T follicular helper cell (primary cell): ENCODE data around the gene PKD1L1.
"Not testable (repeated sequence)": the region's sequence is repeated elsewhere in the genome, so short reads cannot be mapped to it uniquely, and the experiment has no call there.

ENCODE experiments used
- DNase-seq: peaks from one replicate; pipeline ENCODE4 v3.0.0-alpha.2; 2020; ENCODE audit warnings: low read depth

The PKD1L1 gene

GRCh38 chr7:47794016-47794415 lies 154.2 kb downstream of the PKD1L1 start:
- no peak for DNase-seq

DNA sequence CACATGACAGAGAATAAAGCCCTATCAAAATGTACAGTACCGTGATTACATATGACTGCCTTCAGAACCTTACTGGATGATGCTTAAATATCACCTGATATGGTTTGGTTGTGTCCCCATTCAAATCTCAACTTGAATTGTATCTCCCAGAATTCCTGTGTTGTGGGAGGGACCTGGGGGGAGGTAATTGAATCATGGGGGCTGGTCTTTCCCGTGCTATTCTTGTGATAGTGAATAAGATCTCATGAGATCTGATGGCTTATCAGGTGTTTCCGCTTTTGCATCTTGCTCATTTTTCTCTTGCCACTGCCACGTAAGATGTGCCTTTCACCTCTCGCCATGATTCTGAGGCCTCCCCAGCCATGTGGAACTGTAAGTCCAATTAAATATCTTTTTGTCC lies 155.1 kb downstream of the PKD1L1 start:
- not testable (repeated sequence) for DNase-seq

GRCh38 chr7:47792521-47793121 lies 155.6 kb downstream of the PKD1L1 start:
- no peak for DNase-seq

- DNase-seq, result no peak
These were observed 156.6 kb downstream of the PKD1L1 start for GRCh38 chr7:47791682-47792081.

- DNase-seq, result no peak
These were observed 160.2 kb downstream of the PKD1L1 start for GRCh38 chr7:47788083-47788482.

DNA sequence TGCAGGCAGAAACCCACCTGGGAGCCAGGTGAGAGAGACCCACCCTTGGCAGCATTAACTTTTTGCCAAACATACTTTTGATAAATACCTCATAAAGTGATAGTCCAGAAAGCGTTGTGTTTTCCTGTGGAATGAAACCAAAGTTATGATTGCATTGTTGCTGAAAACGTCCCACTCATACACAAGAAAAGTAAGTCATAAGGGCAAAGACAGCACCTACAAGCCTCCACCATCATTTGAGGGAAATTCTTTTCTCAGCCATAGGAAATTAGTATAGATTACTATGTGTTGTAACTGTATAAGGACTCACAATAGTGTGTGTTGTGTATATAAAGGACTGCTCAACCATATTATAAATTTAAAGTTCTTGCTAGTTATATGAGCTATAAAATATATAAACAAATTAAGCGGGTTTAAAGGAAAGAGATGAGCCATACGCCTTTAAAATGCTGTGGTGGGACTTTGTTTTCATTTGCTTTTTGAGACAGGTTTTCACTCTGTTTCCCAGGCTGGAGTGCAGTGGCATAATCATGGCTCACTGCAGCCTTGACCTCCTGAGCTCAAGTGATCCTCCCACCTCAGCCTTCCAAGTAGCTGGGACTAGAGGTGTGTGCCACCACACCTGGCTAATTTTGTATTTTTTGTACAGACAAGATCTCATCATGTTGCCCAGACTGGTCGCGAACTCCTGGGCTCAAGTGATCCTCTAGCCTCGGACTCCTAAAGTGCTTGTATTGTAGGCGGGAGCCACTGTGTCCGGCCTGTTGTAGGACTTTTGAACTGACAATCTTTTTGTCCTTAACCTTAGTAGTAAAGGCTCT lies 160.8 kb downstream of the PKD1L1 start:
- no peak for DNase-seq

DNA sequence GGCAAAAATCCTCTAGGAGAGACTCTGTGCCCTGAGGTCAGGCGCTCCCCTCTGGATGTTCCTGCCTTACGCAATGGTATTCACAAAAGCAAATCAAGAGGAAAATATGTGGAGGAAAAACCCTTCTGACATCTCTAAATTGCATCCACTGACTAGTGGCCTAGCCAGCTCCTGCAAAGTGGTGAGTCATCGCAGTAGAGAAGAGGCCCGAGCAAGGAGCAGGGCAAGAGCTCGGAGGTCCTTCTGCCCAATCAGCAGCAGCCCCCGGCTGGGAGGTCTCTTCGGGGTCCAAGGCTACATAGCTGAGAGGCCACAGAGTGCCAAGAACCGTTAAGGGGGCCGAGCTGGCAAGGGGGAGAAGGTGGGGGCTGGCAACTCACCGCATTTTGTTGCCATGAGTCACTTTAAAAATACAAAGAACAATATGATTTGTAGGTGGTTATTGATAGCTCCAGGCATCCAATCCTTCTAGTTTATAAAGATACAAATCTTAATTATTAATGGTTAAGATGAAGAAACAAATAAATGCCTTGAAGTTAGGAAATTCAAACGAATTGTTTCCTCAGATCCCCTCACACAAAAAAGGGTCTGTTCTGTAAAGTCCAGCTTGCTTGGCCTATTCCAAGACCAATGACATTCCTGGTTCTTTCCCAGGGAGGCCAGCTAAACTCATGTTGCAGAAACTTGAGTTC lies 161.6 kb downstream of the PKD1L1 start:
- no peak for DNase-seq

- no peak for DNase-seq
These were observed 162.2 kb downstream of the PKD1L1 start for GRCh38 chr7:47785923-47786556.

DNA sequence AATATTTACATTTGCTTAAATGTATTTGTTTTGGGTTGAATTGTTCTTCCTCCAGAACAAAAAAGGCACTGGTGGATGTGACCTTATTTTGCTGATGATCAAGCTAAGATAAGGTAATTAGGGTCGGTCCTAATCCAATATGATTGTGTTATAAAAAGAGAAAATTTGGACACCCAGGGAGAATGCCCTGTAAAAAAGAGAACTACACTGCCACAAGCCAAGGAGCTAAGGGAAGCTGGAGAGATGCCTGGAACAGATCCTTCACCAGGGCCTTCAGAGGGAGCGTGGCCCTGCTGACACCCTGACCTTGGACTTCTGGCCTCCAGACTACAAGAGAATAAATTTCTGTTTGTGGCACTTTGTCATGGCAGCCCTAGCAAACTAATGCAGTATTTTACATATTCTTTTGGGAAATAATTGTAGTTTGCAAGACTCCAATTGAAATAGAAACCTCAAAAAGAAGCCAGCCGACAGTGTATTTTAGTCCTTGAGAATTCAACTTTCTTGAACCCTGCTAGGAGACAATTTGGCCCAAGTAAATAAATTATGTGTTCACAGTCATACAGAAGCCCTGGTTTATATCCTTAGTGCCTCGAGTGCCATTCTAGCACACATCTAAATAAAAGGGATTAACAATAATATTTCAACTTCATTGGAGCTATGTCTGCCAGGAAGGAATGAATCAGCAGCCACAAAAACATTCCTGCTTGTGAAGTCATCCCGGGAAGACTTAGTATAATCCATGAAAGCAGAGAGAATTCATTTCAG lies 164.6 kb downstream of the PKD1L1 start:
- no peak for DNase-seq

- DNase-seq, result no peak
These were observed 165.5 kb downstream of the PKD1L1 start for GRCh38 chr7:47782792-47783191.

GRCh38 chr7:47782022-47782421 lies 166.2 kb downstream of the PKD1L1 start:
- no peak for DNase-seq

DNA sequence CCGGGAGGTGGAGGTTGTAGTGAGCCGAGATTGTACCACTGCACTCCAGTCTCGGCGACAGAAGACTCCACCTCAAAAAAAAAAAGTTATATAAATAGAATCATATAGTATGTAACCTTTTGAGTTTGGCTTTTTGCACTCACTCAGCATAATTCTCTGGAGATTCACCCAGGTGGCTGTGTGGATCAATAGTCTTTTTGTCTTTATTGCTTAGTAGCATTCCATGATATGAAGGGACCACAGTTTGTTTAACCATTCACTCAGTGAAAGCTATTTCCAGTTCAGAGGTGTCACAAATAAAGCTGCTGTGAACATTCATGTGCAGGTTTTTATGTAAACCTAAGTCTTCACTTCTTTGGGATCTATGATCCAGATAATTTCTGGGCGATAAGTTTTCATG lies 167.7 kb downstream of the PKD1L1 start:
- DNase-seq, result no peak

DNA sequence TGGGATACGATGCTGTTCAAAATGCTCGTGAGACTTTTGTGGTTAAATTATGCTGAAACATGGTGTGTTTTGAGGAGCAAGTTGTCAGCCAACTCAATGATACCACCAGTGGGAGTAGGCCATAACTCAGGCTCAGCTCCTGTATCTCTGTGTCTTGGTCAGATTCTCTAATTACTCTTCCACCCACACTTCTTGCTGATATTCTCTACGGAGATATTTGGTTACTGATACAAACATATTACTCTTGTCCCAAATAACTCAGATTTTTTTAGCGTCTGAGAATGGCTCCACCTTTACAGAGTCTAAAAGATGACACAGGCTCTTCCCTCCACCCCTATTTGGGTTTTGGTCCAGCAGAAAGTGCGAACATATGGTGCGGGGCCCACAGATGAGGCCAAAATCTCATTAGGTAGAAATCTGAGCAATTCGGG lies 168.9 kb downstream of the PKD1L1 start:
- DNase-seq, result no peak

GRCh38 chr7:47778153-47778661 lies 170.1 kb downstream of the PKD1L1 start:
- no peak for DNase-seq

- DNase-seq, result no peak
These were observed 170.6 kb downstream of the PKD1L1 start for GRCh38 chr7:47777531-47778152.

DNA sequence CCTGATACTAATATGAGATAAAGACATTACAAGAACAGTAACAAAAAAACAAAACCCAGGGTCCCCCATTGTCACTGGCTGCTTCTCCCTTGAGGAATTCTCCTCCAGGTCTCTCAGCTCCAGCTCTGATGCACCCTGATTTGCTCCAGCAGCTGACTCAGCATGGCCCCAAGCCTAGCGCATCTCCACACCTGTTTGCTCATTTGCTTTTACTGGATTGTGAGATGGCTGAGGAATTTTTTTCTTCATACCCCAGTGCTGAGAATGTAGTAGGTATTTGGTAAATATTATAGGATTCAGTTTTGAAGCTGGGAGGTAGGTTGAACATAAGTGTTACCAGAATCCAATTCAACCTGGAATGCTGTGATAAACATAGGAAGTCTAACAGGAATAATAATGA lies 171.9 kb downstream of the PKD1L1 start:
- DNase-seq, result no peak

DNA sequence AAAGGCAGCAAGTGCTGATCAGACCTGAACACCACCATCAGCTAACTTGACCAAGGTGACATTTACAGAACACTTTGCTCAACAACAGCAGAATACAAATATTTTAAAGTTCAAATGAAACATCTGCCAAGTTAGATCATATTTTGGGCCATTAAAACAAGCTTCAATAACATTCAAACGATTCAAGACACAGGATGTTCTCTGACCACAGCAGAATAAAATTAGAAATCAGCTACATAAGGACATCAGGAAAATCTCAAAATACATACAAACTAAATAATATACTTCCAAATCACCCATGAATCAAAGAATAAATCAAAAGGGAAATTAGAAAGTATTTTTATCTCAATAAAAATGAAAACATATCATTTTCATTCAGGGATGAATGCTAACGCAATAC lies 173.0 kb downstream of the PKD1L1 start:
- DNase-seq, result no peak

DNA sequence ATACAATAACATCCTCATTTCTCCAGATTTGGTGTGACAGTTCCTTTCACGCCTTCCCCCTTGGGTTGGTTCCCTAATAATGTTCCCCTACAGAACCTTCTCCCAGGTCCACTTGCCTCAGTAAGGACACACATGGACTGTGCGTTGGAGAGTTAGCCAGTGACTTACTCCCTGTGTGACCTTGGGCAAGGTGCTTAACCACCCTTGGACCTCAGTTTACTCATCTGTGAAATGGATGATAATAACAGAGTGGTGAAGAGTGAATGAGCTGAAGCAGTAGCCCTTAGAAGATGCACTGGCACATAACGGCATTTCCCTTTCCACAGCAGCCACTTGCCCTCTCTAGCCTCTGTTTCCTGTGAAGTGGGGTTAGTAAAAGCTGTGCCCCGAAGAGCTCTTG lies 175.8 kb downstream of the PKD1L1 start:
- no peak for DNase-seq

GRCh38 chr7:47771990-47772360 lies 176.3 kb downstream of the PKD1L1 start:
- DNase-seq, result no peak

- no peak for DNase-seq
These were observed 176.8 kb downstream of the PKD1L1 start for GRCh38 chr7:47771336-47771989.

DNA sequence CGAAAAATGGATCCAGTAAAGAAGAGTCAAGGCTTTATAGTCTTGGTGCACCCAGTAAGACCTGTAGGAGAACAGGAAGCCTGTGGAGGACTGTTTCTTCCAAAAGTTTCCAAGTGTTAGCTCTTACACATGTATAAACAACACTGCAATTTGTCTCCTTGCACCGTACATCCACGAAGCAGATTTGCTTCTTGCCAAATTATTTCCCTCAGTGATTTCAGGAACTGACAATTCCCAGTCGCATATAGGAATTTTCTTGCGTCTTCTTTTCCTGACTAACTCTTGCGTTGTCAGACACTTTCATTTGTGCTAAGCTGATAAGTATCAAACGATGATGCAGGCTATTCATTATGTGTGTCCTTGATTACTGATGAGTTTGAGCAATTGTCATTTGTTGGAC lies 182.1 kb downstream of the PKD1L1 start:
- DNase-seq, result no peak
